Epithelial cell of esophagus (primary cell): ENCODE measurements around the gene TCIRG1.
"Not testable (repeated sequence)": the region's sequence is repeated elsewhere in the genome, so short reads cannot be mapped to it uniquely, and the experiment has no call there.

Experiments
- DNase-seq: peaks from one replicate; pipeline ENCODE4 v3.0.0; 2010; ENCODE audit warnings: low read depth
- H3K4me3 ChIP-seq: 2 replicates; pipeline ENCODE4 v1.5.1; 2011; ENCODE audit warnings: mild to moderate bottlenecking, low read length, control low read depth
- TF ChIP-seq, protein P1 (sequence below): IDR thresholded peaks from 2 replicates; pipeline ENCODE4 v1.5.1; 2011; ENCODE audit warnings: low read depth, mild to moderate bottlenecking, low read length, control low read depth, inconsistent platforms; ENCODE audit not compliant: insufficient read depth; ENCODE audit errors: missing control alignments

Gene TCIRG1

DNA sequence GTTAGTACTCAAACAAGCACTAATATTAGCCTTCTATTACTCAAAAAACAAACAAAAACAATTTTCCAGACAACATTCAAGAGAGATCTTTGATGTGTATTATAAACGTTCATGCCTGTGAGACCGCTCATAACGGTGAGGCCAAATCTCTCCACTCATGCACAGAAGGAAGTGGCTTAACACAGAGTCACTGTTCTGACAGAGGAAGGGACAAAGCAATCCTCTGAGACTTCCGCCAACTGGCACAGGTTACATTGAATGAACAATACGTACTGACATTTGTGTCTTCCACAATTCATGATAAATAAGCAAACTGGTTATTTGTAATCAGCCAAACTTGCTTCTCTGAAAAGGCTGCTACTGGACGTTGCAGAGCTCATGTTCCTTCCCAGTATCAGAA, 51.9 kb downstream of the TCIRG1 start:
- peak; percentile 17 for DNase-seq
- no peak overlapping the region for H3K4me3 ChIP-seq
- TF ChIP-seq, protein P1, sequence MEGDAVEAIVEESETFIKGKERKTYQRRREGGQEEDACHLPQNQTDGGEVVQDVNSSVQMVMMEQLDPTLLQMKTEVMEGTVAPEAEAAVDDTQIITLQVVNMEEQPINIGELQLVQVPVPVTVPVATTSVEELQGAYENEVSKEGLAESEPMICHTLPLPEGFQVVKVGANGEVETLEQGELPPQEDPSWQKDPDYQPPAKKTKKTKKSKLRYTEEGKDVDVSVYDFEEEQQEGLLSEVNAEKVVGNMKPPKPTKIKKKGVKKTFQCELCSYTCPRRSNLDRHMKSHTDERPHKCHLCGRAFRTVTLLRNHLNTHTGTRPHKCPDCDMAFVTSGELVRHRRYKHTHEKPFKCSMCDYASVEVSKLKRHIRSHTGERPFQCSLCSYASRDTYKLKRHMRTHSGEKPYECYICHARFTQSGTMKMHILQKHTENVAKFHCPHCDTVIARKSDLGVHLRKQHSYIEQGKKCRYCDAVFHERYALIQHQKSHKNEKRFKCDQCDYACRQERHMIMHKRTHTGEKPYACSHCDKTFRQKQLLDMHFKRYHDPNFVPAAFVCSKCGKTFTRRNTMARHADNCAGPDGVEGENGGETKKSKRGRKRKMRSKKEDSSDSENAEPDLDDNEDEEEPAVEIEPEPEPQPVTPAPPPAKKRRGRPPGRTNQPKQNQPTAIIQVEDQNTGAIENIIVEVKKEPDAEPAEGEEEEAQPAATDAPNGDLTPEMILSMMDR, result no peak

DNA sequence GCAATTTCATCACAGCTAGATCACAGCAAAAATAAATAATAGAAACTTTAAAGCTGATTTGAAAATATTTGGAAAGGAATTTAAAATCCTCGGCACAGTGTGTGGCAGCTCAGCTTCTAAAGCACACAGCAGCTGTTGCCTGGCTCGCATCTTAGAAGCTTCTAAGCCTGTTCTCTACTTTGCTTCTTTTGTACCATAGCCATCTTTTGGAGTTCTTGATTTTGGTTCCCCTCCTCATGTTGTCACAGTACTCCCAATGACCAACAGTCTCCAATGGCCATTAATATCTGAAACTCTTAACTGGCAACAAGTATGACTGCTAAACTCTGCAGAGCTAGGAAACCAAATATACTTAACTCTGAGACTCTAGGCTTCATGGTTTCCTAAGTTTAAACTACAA, 53.6 kb downstream of the TCIRG1 start:
- no peak for DNase-seq
- no peak overlapping the region for H3K4me3 ChIP-seq
- TF ChIP-seq, protein P1, result no peak

DNA sequence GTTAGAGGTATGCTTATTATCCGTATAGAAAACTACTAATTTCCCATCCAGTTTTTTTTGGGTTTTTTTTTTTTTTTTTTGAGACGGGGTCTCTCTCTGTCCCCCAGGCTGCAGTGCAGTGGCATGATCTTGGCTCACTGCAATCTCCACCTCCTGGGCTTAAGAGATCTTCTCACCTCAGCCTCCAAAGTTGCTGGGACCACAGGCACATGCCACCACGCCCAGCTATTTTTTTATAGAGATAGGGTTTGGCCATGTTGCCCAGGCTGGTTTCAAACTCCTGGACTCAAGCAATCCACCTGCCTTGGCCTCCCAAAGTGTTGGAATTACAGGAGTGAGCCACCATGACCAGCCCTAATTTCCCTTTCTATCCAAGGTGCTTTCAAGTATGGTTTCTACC, 54.1 kb downstream of the TCIRG1 start:
- H3K4me3 ChIP-seq, DNase-seq: not testable (repeated sequence)

DNA sequence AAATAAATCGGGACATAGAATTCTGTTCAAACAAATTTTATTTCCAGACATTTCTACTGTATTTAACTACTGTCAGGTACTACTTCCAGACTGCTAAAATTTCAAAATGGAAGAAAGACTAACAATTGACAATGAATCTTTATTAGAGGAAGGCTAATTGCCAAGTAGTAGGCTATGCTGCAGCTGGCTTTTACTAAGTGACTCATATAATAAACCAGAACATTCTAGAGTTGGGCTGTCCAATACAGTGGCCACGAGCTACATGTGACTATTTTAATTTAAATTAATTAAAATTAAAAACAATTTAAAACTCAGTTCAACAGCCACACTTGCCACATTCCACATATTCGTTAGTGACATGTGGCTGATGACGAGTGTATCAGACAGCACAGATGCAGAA, 54.7 kb downstream of the TCIRG1 start:
- no peak for DNase-seq
- TF ChIP-seq, protein P1, result no peak

DNA sequence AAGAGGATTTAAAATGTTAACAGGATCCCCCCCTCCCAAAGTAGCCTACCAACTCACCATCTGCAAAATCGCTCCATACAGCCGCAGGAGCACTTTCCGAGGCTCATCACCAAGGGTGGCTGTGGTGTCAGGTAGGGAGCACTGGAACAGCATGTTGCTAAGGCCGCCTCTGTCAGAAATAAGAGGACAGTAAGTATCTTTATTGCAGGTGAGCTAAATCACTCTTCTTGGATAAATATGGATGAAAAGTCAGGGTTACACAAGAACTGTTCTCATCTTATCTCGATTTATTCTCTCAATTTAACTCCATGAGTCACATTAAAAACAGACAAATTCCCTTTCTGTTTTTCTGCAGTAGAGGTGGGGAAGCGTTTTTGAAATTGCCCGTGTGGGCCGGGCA, 58.1 kb downstream of the TCIRG1 start:
- no peak overlapping the region for H3K4me3 ChIP-seq
- TF ChIP-seq, protein P1, result no peak
- DNase-seq, result no peak

More for the DNA sequence above, 54.7 kb downstream of the TCIRG1 start:
- no peak overlapping the region for H3K4me3 ChIP-seq

DNA sequence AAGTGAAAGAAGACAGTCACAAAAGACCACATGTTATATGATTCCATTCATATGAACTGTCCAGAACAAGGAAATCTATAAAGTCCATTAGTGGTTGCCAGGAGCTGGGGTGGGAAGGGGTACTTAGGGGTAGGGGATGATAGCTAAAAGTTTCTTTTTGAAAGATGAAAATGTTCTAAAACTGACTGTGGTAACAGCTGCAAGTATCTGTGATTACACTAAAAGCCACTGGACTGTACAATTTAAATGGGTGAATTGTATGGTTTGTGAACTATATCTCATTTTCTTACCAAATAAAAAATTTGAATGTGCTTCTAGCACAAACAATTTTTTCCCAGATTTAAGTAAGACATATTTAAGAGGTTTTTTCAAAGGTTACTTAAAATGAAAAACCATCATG, 60.2 kb downstream of the TCIRG1 start:
- TF ChIP-seq, protein P1, result no peak
- no peak overlapping the region for H3K4me3 ChIP-seq
- no peak for DNase-seq

DNA sequence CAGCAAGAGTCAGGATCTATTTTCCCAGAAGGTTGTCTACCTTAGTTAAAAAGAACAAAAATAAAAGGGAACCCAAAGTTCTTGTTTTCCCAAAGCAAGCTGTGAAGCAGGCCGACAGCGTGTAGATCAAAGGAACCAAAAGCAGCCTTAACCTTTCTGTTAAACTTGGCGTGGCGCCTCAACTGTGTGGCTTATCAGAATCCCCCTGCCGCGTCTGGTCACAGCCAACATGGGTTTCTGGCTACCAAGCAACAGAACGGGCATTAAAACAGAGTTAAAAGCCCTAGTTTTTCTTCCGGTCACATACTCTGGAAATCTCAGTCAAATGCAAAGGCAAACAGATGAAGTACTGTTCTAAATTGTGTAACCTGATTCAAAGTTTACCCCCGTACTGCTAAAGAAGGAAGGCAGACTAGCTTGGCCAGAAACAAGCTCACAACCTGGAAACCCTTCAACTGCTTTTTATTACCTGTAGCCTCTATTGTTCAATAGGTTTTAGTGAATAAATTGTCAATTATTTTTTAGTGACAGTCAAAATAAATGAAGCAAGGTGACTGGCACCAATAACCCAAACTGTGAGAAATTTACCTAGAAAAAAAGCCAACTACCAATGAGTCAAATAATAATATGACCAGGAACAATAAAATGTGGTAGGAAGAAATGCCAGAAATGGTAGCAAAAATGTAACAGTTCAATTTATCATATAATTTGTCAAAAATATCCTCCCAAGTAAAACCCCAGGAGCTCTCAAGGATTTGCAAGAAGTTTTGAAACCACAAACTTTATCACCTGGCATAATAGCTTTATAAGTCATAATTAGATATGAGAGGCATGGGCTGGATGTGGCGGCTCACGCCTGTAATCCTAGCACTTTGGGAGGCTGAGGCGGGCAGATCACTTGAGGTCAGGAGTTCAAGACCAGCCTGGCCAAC, 60.9 kb downstream of the TCIRG1 start:
- TF ChIP-seq, protein P1, result no peak
- no peak overlapping the region for H3K4me3 ChIP-seq
- DNase-seq, result no peak
